Activated naive CD4-positive, alpha-beta T cell treated with anti-CD3 and anti-CD28 coated beads, Interleukin-2, amount 10 ng/mL, durations not matched to agents 7 days and 5 days (primary cell): ENCODE results near the gene NBEA.

Experiments used
- CTCF ChIA-PET: fragments of 350-600 bp; sonication (Branson Sonifier 250); formaldehyde crosslinking; loops from one replicate; lab custom pipeline; 2021; ENCODE audit warnings: antibody characterized with exemption; lab: Charles Lee
- DNase-seq: peaks from one replicate; pipeline ENCODE4 v3.0.0-alpha.2; 2020
- H3K27ac Mint-ChIP-seq: one replicate; pipeline ENCODE4 v1.8.0; 2021; ENCODE audit warnings: mild to moderate bottlenecking, moderate library complexity, mixed read lengths
- H3K27me3 Mint-ChIP-seq: one replicate; pipeline ENCODE4 v1.8.0; 2021; ENCODE audit warnings: mild to moderate bottlenecking, mixed read lengths
- H3K36me3 Mint-ChIP-seq: one replicate; pipeline ENCODE4 v1.8.0; 2021; ENCODE audit warnings: mixed read lengths
- H3K4me1 Mint-ChIP-seq: one replicate; pipeline ENCODE4 v1.8.0; 2021; ENCODE audit warnings: mixed read lengths
- H3K4me3 Mint-ChIP-seq: one replicate; pipeline ENCODE4 v1.8.0; 2021; ENCODE audit warnings: mild to moderate bottlenecking, moderate library complexity, mixed read lengths
- H3K9me3 Mint-ChIP-seq: one replicate; pipeline ENCODE4 v1.8.0; 2021; ENCODE audit warnings: mixed read lengths

Gene NBEA

DNA sequence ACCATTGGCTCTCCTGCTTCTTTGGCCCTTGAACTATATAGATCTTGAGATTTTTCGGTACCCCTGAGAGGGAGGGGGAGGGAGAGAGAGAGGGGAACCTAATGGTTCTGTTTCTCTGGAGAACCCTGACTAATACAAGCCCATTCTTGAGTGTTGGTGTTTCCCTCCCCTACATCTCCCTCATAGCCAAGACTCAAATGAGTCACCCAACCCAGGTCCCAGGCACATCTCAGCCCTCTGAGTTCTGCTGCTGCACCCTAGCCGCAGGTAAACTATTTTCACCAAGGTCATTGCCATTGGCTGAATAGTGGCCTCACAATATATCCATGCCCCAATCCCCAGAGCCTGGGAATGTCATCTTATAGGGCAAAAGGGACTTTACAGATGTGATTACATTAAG lies 760.2 kb downstream of the NBEA start:
- Mint-ChIP-seq H3K27me3 (no peaks in the 10 kb centered on the region), H3K9me3 (no peaks in the 10 kb centered on the region), H3K27ac (no peak overlapping the region)

DNA sequence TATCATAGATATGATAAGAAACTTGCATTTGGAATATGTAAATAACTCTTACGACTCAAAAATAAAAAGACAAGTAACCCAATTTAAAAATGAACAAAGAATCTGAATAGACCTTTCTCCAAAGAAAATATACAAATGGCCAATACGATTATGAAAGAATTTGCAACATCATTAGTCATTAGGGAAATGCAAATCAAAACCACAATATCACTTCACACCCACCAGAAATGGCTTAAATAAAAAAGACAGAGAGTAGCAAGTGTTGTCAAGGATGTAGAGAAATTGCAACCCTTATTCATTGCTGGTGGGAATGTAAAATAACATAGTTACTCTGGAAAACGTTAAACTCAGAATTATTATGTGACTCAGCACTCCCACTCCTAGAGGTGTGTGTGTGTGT lies 761.0 kb downstream of the NBEA start:
- H3K27me3 Mint-ChIP-seq, result no peaks in the 10 kb centered on the region
- H3K4me3 Mint-ChIP-seq, result no peak overlapping the region
- no peaks in the 10 kb centered on the region for H3K4me1 Mint-ChIP-seq
- H3K9me3 Mint-ChIP-seq, result no peaks in the 10 kb centered on the region
- CTCF ChIA-PET, result no interaction called here
- no peaks in the 10 kb centered on the region for H3K36me3 Mint-ChIP-seq
- DNase-seq, result no peak
- H3K27ac Mint-ChIP-seq, result no peak overlapping the region

More for the DNA sequence above, 760.2 kb downstream of the NBEA start:
- no peaks in the 10 kb centered on the region for H3K4me1 Mint-ChIP-seq
- no peaks in the 10 kb centered on the region for H3K36me3 Mint-ChIP-seq
- DNase-seq, result no peak
- CTCF ChIA-PET, result no interaction called here
- no peak overlapping the region for H3K4me3 Mint-ChIP-seq

DNA sequence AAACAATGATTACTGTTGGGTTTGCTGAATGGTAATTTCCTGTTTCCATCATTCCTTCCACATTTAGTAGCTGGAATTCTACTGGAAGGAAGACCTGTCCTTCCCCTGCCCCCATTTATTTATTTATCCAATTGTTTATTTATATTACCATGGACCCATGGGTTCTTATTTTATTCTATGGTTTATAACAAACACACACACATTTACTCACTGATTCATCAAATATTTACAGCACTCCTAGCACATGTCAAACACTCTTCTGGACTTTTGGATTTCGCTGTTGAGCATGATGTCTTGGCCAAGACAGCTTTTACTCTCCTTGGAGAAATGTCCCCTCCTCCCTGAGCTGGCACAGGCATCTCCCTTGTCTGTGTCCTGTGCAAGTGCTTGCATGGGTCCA lies 762.3 kb downstream of the NBEA start:
- Mint-ChIP-seq H3K27me3 (no peaks in the 10 kb centered on the region), H3K27ac (no peak overlapping the region), H3K4me1 (no peaks in the 10 kb centered on the region), H3K9me3 (no peaks in the 10 kb centered on the region), H3K4me3 (no peak overlapping the region), H3K36me3 (no peaks in the 10 kb centered on the region)
- DNase-seq, result no peak
- CTCF ChIA-PET, result no interaction called here

DNA sequence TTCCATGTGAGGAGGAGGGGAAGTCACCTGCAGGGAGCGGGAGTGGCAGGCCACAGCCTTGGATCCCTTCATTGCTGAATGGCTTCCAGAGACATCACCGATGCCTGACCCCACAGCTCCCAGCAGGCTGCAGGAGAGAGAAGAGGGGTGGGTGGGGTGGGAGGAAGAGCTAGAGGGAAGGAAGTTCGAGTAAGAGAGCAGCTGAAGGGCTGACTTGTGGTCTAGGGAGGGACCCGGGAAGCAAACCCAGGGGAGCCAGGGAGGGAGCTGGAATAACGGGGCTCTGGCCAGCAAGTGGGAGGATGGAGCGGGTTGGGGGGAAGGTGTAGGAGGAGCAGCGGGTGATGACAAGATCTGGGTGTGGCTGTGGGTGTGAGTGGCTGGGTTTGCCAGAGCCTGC lies 764.2 kb downstream of the NBEA start:
- no peaks in the 10 kb centered on the region for H3K27me3 Mint-ChIP-seq
- peaks cover 3% of the 10 kb centered on the region for H3K9me3 Mint-ChIP-seq
- no peaks in the 10 kb centered on the region for H3K36me3 Mint-ChIP-seq
- H3K4me3 Mint-ChIP-seq, result no peak overlapping the region
- CTCF ChIA-PET, result no interaction called here
- no peaks in the 10 kb centered on the region for H3K4me1 Mint-ChIP-seq
- H3K27ac Mint-ChIP-seq, result no peak overlapping the region
- no peak for DNase-seq

DNA sequence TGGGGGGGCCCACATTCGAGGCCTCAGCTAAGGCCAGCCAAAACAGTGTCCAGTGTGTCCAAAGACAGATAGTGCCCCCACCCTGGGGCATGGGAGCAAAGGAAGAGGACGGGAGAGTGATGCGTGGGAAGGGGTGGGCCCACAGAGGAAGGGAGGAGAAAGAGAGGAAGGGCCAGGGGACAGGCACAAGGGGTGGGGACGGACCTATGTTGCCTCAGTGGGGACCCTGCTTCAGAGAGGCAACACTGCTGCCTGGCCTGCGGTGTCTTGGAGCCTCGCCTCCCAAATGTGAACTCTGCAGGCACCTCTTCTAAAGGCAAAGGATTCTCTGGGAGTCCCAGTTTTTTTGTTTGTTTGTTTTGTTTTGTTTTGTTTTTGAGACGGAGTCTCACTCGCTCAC lies 764.7 kb downstream of the NBEA start:
- no peaks in the 10 kb centered on the region for H3K4me1 Mint-ChIP-seq
- no peaks in the 10 kb centered on the region for H3K36me3 Mint-ChIP-seq
- H3K27me3 Mint-ChIP-seq, result no peaks in the 10 kb centered on the region
- peaks cover 3% of the 10 kb centered on the region for H3K9me3 Mint-ChIP-seq
- CTCF ChIA-PET, result no interaction called here
- no peak for DNase-seq
- H3K27ac Mint-ChIP-seq, result no peak overlapping the region
- no peak overlapping the region for H3K4me3 Mint-ChIP-seq

DNA sequence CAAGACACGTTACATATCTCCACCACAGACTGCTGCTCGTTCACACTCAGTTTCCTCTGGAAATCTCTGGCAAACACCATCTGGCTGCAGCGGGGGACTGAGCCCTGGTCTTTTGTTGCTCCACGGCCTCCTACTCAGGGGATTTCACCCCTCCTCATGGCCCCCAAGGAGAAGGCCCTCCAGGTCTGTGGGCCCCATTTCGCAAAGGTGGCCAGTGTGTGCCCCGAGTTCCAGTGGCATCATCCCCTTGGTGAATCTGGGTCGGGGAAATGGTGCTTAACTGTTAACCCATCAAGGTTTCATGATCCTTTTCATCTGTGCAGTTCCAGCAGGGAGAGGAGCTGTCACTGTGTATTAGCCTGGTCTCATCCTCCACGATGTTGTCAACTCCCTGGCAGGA lies 769.8 kb downstream of the NBEA start:
- H3K27ac Mint-ChIP-seq, result no peak overlapping the region
- H3K4me1 Mint-ChIP-seq, result no peaks in the 10 kb centered on the region
- CTCF ChIA-PET, result no interaction called here
- no peaks in the 10 kb centered on the region for H3K27me3 Mint-ChIP-seq
- H3K9me3 Mint-ChIP-seq, result peaks cover 3% of the 10 kb centered on the region
- H3K36me3 Mint-ChIP-seq, result no peaks in the 10 kb centered on the region
- no peak for DNase-seq
- no peak overlapping the region for H3K4me3 Mint-ChIP-seq

DNA sequence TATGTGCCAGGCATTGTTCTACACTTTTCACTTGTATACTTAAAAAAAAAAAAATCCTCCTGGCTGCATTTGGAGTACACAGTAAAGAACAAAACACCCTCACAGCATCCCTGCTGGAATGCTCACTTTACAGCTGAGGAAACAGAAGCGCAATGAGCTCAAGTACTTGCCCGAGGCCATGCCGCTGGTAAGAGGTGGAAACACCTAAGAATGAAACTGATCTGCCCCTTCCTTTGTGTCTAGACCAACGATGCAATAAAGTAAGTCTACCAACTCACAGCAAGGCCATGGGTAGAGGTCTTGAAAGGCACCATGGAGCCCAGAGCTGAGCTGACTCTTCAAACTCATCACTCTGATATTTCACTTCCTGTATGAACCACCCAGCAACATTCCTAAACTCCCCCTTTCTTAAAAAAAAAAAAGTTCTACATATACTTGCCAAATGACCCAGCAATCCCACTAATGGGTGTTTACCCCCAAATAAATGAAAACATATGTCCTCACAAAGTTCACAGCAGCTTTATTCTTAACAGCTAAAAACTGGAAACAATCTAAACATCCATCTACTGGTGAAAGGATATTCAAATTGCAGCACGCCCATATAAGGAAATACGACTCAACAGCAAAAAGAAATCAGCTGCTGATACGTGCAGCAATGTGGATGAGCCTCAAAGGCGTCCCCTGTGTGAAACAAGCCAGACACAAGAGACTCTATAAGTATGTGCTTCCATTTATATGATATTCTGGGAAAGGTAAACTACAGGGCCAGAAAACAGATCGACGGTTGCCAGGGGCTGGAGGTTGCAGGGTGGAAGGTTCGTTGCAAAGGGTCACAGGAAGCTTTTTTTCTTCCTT lies 771.1 kb downstream of the NBEA start:
- CTCF ChIA-PET, result no interaction called here
- no peaks in the 10 kb centered on the region for H3K36me3 Mint-ChIP-seq
- H3K4me1 Mint-ChIP-seq, result no peaks in the 10 kb centered on the region
- peaks cover 3% of the 10 kb centered on the region for H3K9me3 Mint-ChIP-seq
- no peak for DNase-seq
- no peaks in the 10 kb centered on the region for H3K27me3 Mint-ChIP-seq
- no peak overlapping the region for H3K4me3 Mint-ChIP-seq
- H3K27ac Mint-ChIP-seq, result no peak overlapping the region

DNA sequence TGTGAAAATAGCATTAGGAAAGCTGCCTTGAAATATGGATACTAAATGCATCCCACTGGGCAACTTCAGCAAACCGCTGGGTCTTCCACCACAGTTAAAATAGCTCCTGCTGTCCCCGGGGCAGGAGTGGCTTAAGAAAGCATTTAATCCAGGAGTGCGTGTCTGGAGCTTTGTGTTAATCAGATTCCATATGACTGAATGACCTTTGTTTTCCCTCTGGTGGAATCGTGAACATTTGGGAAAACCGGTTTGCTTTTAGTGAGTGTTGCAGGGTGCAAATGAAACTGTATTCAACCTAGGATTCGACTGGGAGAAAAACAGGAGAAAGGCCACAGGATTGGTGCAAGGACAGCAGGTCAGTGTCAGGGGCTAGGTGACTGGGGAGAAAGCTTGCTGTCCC lies 772.1 kb downstream of the NBEA start:
- H3K4me1 Mint-ChIP-seq, result no peaks in the 10 kb centered on the region
- no peaks in the 10 kb centered on the region for H3K36me3 Mint-ChIP-seq
- no peak overlapping the region for H3K4me3 Mint-ChIP-seq
- peaks cover 3% of the 10 kb centered on the region for H3K9me3 Mint-ChIP-seq
- CTCF ChIA-PET, result no interaction called here
- DNase-seq, result no peak
- no peaks in the 10 kb centered on the region for H3K27me3 Mint-ChIP-seq
- H3K27ac Mint-ChIP-seq, result no peak overlapping the region

DNA sequence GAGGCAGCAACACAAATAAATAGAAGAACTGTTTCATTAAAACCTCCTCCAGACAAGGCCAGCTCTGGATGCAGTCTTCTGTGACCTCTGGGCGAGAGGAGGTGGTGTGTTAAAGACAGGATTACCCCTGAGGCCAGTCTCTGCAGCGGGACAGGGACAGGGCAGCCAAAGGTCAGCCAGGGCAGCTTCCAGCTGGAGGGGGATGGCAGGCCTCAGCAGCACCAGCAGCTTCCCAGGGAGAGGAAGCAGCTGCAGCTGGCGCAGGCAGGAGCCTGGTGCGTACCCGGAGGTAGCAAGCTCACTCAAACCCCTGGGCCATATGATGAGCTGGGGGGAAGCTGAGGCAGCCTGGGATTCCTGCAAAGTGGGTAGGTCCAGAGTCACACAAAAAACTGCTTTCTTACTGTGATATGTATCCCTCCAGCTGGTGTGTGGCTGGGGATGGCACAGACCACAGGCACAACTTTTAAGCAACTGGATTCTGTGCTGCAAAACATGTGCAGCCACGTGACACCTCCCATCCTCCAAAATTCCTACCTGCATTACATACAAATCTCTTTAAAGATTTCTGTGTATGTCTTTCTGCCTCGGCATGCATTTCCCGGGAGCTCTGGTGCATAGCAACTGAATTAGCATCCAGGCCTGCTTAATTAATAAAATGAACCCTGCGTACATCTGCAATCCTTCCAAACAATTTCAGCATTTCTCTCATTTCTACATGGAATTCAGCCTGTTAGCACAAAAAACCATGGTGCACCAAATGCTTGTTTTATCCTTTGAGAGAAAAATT lies 772.7 kb downstream of the NBEA start:
- DNase-seq, result no peak
- Mint-ChIP-seq H3K27ac (no peak overlapping the region), H3K4me3 (no peak overlapping the region), H3K36me3 (no peaks in the 10 kb centered on the region), H3K27me3 (no peaks in the 10 kb centered on the region), H3K4me1 (no peaks in the 10 kb centered on the region), H3K9me3 (peaks cover 3% of the 10 kb centered on the region)
- CTCF ChIA-PET, result no interaction called here

DNA sequence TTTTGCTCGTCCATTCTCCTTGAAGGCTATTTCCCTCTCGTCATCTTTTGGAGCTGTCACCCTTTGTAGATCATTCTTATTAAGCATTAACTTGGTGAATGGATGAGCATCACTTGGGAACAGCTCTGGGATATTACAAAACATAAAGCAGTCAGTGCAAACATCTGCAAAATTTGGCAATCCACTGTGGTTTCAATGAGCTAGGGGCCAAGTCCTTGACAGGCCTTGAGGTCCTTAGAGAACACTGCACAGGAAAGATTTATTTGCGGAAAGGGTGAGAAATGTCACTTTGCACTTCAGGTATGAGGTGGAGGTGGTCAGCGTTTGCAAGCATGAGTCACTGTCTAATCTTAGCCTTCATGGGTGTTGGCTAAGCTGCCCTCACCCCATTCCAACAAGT lies 774.1 kb downstream of the NBEA start:
- no peaks in the 10 kb centered on the region for H3K9me3 Mint-ChIP-seq
- no peaks in the 10 kb centered on the region for H3K36me3 Mint-ChIP-seq
- peaks cover 7% of the 10 kb centered on the region for H3K27me3 Mint-ChIP-seq
- no peak for DNase-seq
- CTCF ChIA-PET, result no interaction called here
- no peaks in the 10 kb centered on the region for H3K4me1 Mint-ChIP-seq
- no peak overlapping the region for H3K27ac Mint-ChIP-seq
- no peak overlapping the region for H3K4me3 Mint-ChIP-seq

DNA sequence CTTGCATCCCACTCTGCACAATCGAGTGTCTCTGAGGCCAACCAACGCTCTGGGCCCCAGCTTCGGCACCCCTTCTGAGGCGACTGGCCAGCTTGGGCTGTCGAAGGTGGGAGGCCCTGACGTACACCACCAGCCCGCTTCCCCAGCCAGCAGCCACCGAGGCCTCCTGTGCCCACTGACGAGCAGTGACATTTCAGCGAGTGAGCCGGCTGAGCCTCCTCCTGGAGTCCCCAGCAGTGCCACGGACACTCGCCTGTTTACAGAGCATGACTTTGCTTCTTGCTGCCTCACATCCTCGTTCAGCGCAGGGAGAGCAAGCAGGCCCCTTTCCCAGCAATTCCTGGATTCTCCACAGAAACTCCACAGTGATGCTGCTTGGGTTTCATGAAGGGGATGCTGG lies 774.7 kb downstream of the NBEA start:
- CTCF ChIA-PET, result no interaction called here
- no peaks in the 10 kb centered on the region for H3K4me1 Mint-ChIP-seq
- no peak for DNase-seq
- H3K27ac Mint-ChIP-seq, result no peak overlapping the region
- H3K9me3 Mint-ChIP-seq, result no peaks in the 10 kb centered on the region
- no peak overlapping the region for H3K4me3 Mint-ChIP-seq
- H3K36me3 Mint-ChIP-seq, result no peaks in the 10 kb centered on the region
- peaks cover 10% of the 10 kb centered on the region for H3K27me3 Mint-ChIP-seq

DNA sequence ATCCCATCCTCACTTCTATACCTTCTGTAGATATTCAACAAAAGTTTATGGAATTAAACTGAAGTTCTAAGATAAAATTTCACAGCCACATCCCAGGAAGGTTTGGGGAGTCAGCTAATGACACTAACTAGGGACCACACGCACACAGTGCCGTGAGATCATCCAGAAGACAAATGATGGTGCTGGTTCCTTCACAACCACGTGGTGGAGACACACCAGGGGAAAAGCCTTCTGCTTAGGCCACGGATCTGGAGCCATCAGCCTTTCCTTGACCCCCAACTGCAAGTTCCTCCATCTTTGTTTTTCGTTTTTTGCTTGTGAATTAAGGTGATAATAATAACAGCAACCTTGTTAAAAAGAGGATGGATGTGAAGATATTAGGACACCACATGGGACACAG lies 776.0 kb downstream of the NBEA start:
- H3K4me1 Mint-ChIP-seq, result no peaks in the 10 kb centered on the region
- DNase-seq, result no peak
- no peak overlapping the region for H3K4me3 Mint-ChIP-seq
- no peak overlapping the region for H3K27ac Mint-ChIP-seq
- peaks cover 14% of the 10 kb centered on the region for H3K27me3 Mint-ChIP-seq
- no peaks in the 10 kb centered on the region for H3K36me3 Mint-ChIP-seq
- no peaks in the 10 kb centered on the region for H3K9me3 Mint-ChIP-seq
- CTCF ChIA-PET, result no interaction called here

DNA sequence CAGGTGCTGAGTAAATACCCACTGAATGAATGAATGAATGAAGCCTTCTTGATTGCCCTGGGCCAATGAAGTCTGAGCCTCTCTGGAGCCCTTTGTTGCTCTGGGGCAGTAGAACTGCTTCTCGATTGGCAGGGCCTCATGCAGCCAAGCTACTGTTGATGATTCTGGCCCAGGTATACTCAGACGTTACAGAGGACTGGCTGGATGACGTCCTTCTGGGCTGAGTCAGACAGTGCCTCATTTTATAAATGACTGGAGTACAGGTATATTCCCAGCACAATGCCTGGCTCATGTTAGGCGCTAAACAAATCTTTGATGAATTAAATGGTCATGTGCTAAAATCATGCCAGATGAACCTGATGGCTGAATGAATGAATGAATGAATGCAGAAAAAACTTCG lies 778.2 kb downstream of the NBEA start:
- H3K4me1 Mint-ChIP-seq, result no peaks in the 10 kb centered on the region
- CTCF ChIA-PET, result interaction anchor here (0.9 kb wide), 1 partner anchor 89 kb away, joined by 3 read pairs; no protein-coding TSS in a partner anchor
- no peaks in the 10 kb centered on the region for H3K9me3 Mint-ChIP-seq
- H3K27ac Mint-ChIP-seq, result no peak overlapping the region
- H3K36me3 Mint-ChIP-seq, result no peaks in the 10 kb centered on the region
- no peak overlapping the region for H3K4me3 Mint-ChIP-seq
- peaks cover 14% of the 10 kb centered on the region for H3K27me3 Mint-ChIP-seq
- DNase-seq, result no peak

DNA sequence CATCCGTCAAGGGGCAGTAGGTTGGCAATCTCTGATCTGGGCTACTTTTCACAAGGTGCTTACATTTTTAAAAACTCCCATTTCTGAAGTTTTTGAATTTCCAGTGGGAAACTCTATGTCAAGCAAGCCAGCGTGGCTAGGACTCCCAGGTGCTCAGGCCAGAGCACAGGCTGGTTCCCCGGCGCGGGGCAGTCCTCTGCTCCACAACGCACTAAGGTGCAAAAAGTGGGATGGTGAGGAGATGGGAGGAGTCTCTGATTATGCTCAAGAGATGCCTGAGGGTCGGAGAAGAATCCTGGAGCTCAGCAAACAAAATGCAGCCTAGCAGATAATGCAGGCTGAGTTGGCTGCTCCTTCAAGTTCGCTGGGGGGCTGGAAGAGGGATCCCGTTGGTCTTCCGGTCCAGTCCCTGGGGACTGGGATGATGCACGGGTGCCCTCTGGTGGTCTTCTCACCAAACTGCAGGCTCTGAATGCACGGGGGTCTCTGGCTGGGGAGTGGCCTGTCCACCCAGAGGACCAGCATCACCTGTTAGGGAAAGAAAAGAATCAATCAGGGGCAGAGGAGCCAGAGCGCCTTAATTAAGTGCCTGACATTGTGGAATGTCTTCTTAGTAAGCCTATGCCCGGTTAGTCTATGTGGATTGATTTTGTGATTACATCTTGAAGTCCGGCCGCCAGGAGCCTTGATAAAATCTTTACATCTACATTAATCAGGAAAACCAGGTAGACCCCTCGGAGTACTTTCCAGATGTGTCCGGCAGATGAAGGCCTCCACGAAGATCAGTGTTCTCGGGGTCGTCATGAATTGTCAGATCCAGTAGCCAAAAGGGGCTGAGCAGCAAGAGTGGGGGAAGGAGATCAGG lies 778.9 kb downstream of the NBEA start:
- DNase-seq, result peak; percentile 51
- Mint-ChIP-seq H3K9me3 (no peaks in the 10 kb centered on the region), H3K4me1 (no peaks in the 10 kb centered on the region), H3K36me3 (no peaks in the 10 kb centered on the region), H3K27me3 (peaks cover 14% of the 10 kb centered on the region), H3K4me3 (no peak overlapping the region), H3K27ac (no peak overlapping the region)
- CTCF ChIA-PET, result interaction anchor here (0.9 kb wide), 1 partner anchor 90 kb away, joined by 3 read pairs; no protein-coding TSS in a partner anchor
